Type B pancreatic cell (in vitro differentiated cells): ENCODE measurements around the gene ADAM17. TPM values are rescaled to one million over a fixed set of nuclear protein-coding genes. Genes with fewer than 3 reads are reported as not detected.

ENCODE experiments used
- DNase-seq: peaks from one replicate; pipeline ENCODE4 v3.0.0; 2021; ENCODE audit warnings: mixed read lengths; ENCODE audit not compliant: unreplicated experiment; ENCODE audit errors: extremely low spot score
- H3K27ac Mint-ChIP-seq: 2 replicates; pipeline ENCODE4 v1.8.0; 2021; ENCODE audit warnings: mild to moderate bottlenecking, mixed read lengths
- H3K27me3 Mint-ChIP-seq: 2 replicates; pipeline ENCODE4 v1.8.0; 2021; ENCODE audit warnings: mixed read lengths
- H3K36me3 Mint-ChIP-seq: 2 replicates; pipeline ENCODE4 v1.8.0; 2021; ENCODE audit warnings: mixed read lengths
- H3K4me1 Mint-ChIP-seq: one replicate; pipeline ENCODE4 v1.8.0; 2021; ENCODE audit warnings: mixed read lengths; ENCODE audit not compliant: unreplicated experiment
- H3K4me3 Mint-ChIP-seq: 2 replicates; pipeline ENCODE4 v1.8.0; 2021; ENCODE audit warnings: mild to moderate bottlenecking, mixed read lengths
- H3K9me3 Mint-ChIP-seq: 2 replicates; pipeline ENCODE4 v1.8.0; 2021; ENCODE audit warnings: mixed read lengths
- total RNA-seq: library from RNA; stranded (reverse); gene quantifications from 2 replicates; pipeline ENCODE4 v1.2.1, GENCODE V29; 2021; ENCODE audit warnings: low replicate concordance
- TF ChIP-seq, protein P1 (sequence below): fragments of 200-600 bp; sonication (generic); conservative IDR thresholded peaks from 2 replicates; pipeline ENCODE4 v1.5.0; 2021; ENCODE audit warnings: antibody characterized with exemption, mild to moderate bottlenecking

Gene ADAM17
- total RNA-seq, 1 donor from 2014 or later: 37.6 TPM

DNA sequence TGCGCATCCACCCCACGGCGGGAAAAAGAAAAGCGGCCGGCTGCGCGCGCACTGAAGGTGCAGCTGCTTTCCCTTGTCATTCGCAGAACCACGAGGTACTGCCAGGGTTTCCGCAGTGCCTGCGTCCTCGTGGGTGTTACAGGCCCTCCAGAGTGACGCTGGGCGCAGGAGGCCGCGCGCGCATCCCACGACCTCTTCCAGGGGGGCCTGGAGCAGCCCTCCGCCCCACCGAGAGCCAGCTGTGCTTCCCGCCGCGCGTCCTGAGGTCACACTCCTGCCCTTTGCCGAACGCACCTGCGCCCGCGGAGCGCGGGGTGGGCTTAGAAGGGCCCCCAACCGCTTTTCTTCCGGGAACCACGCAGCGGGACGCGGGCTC, 81.7 kb downstream of the ADAM17 start:
- H3K27ac Mint-ChIP-seq: peak overlapping the region; percentile 40
- DNase-seq: no peak
- peaks cover 12% of the 10 kb centered on the region for H3K4me1 Mint-ChIP-seq
- H3K9me3 Mint-ChIP-seq: no peaks in the 10 kb centered on the region
- H3K4me3 Mint-ChIP-seq: peak overlapping the region; percentile 80
- TF ChIP-seq, protein P1, sequence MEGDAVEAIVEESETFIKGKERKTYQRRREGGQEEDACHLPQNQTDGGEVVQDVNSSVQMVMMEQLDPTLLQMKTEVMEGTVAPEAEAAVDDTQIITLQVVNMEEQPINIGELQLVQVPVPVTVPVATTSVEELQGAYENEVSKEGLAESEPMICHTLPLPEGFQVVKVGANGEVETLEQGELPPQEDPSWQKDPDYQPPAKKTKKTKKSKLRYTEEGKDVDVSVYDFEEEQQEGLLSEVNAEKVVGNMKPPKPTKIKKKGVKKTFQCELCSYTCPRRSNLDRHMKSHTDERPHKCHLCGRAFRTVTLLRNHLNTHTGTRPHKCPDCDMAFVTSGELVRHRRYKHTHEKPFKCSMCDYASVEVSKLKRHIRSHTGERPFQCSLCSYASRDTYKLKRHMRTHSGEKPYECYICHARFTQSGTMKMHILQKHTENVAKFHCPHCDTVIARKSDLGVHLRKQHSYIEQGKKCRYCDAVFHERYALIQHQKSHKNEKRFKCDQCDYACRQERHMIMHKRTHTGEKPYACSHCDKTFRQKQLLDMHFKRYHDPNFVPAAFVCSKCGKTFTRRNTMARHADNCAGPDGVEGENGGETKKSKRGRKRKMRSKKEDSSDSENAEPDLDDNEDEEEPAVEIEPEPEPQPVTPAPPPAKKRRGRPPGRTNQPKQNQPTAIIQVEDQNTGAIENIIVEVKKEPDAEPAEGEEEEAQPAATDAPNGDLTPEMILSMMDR: no peak
- H3K27me3 Mint-ChIP-seq: no peaks in the 10 kb centered on the region
- H3K36me3 Mint-ChIP-seq: peaks cover 32% of the 10 kb centered on the region

DNA sequence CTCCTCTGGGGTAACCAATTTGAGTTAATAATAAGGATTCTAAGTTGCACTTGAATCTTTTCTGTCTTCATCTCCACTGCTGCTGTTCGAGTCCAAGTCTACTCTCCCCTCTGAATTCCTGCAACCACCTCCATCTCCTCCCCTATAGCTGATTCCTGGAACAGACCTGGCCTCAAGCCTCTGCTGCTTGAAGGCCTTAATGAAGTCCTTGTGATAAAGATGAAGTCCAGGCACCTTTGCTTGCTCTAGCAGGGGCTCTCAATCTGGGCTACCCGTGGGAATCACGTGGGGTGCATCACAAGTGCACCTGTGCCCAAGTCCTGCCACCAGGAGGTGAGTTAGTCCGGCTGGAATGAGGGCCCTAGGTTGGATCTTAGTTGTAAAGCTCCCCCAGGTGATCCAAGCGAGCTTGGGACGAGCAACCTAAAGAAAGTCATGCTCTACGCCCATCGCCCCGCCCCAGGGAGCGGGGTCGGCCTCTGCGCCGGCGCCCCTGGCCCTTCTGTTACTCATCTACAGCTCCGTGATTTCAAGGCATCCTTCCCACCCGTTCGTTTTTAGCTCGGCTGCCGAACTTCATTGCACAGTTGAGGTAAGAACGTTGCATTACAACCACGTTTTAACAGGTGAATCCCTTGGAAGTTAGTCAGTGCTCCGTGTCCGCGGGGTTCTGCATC, 82.2 kb downstream of the ADAM17 start:
- Mint-ChIP-seq H3K9me3 (no peaks in the 10 kb centered on the region), H3K4me3 (peak overlapping the region; percentile 80), H3K36me3 (peaks cover 32% of the 10 kb centered on the region), H3K27ac (peak overlapping the region; percentile 40), H3K27me3 (no peaks in the 10 kb centered on the region), H3K4me1 (peaks cover 12% of the 10 kb centered on the region)
- TF ChIP-seq, protein P1: peak; percentile 31
- DNase-seq: no peak

DNA sequence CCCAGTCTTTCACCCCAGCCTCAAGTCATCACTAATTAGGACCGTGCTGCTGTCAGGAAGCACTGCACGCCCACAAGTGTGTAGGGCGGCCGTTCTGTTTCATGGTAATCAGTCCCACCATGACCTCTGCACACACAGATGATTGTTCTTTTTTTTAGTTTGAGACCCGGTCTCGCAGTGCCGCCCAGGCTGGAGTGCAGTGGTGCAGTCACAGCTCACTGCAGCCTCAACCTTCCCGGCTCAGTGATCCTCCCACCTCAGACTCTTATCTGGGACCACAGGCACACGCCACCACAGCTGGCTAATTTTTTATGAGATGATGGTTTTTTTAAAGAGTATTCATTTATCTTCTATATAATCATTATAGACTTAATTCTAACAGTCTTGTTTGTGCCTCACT, 83.1 kb downstream of the ADAM17 start:
- TF ChIP-seq, protein P1: no peak
- no peak for DNase-seq
- Mint-ChIP-seq H3K27me3 (no peaks in the 10 kb centered on the region), H3K9me3 (no peaks in the 10 kb centered on the region), H3K4me1 (peaks cover 12% of the 10 kb centered on the region), H3K27ac (no peak overlapping the region), H3K4me3 (peak overlapping the region; percentile 34), H3K36me3 (peaks cover 32% of the 10 kb centered on the region)

DNA sequence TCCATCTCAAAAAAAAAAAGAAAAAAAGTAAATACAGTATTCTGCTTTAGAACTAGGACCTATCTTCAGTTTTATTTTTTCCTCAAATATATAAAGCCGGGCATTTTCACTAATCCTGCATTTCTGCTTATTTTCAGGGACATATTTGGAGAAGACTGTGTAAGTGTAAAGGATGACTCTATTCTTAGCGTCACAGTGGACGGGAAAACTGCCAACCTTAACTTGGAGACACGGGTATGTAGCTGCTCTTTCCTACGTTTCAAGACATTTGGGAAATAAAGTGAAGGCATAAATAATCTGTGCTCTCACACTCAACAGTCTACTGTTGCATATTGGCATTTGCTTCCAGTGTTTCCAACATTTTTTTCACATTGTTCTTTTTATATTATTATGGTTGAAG, 84.4 kb downstream of the ADAM17 start:
- H3K4me1 Mint-ChIP-seq: peaks cover 7% of the 10 kb centered on the region
- TF ChIP-seq, protein P1: no peak
- no peak for DNase-seq
- H3K36me3 Mint-ChIP-seq: peaks cover 24% of the 10 kb centered on the region
- no peaks in the 10 kb centered on the region for H3K27me3 Mint-ChIP-seq
- no peaks in the 10 kb centered on the region for H3K9me3 Mint-ChIP-seq
- H3K4me3 Mint-ChIP-seq: no peak overlapping the region
- no peak overlapping the region for H3K27ac Mint-ChIP-seq

DNA sequence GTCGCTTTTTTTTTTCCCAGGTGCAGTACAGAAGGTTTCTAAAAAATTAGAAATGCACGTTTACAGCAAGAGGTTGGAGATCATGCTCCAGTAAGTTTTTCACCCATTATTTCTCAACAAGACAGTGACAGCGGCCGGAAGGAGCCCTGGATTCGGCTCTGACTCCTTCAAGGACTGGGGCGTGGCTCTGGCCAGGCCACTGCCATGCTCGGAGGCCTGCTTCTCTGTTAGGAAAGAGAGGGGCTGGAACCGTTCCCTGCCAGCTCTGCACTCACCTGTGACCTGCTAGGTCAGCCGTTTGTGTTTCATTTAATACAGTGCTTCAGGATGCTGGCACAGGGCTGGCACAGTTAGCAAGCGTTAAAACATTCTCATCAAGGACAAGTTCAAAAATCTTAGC, 87.9 kb downstream of the ADAM17 start:
- TF ChIP-seq, protein P1: no peak
- Mint-ChIP-seq H3K27ac (no peak overlapping the region), H3K4me1 (no peaks in the 10 kb centered on the region), H3K9me3 (no peaks in the 10 kb centered on the region), H3K4me3 (no peak overlapping the region), H3K27me3 (no peaks in the 10 kb centered on the region), H3K36me3 (peaks cover 15% of the 10 kb centered on the region)
- no peak for DNase-seq
